HL-60/S4 treated with phorbol 12-myristate 13-acetate at 8.2 ng/mL for 4 days and 3 days (cell line): ENCODE data around the gene RPL3.

Experiments used
- in situ Hi-C: fragments of 300-500 bp; cut with MboI; formaldehyde crosslinking; loops from 2 replicates; pipeline ENCODE4 v1.15.0; 2022; ENCODE audit warnings: low sequenced_read_pairs

RPL3 gene

DNA sequence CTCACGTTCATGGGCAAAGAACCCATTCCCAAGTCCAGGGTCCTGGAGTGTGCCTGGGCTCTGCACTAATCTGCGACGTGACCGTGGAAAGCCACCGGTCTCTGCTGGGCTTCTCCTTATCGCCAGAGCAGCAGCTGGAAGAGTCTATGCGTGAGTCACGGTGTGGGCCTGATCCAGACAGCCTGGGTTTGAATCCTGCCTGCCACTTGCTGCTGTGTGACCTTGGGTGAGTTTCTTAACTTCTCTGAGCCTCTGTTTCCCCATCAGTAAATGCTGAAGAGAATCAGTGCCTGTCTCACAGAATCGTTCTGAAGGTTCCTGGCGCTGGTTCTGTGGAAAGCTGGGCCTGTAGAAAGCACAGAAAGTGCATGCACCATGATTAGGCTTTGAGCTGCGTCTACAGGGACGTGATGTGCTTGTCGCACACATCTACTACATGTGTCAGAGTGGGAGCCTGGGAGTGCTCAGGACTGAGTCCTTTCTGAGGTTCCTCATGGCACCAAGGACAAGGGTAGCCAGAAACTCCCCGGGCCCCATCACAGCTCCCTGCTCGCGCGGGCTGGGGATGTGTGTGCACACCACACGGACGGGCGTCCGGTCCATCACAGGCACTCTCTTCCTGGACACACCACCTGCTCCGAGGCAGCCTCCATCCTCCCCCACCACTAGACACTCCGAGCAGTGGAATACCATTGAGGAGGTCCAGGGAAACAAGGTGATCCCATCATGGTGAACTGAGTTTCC is 54.1 kb downstream of the RPL3 start:
- in situ Hi-C loops, result no loop called here

DNA sequence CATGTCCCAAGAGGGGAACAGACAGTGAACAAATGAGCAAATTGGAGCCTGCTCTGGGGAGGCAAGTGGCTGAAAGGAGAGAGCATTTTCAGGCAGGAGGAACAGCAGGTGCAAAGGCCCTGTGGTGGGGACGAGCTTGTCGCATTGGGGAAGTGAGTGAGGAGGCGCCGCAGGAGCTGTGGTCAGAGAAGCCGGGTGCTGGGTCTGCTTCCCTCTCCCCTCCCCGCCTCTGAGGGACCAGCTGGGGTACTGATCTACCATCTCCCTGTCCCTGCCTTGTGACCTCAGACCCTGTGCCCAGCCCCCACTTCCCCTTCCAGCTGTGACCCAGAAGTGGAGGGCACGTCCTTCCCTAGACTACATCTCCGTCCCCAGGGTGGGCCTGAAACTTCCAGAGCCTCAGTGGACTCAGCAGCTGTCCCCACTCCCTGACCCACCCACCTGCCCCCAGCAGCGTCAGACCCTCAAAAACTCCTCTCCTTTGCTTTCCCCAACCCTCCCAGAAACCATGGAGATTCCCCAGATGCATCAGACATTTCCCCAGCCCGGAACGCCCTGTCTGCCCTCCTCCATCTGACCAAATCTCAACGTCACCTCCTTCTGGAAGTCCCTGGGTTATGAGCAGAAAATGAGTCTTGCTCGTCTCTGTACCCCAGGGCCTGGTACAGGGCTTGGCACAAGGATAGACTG is 54.9 kb downstream of the RPL3 start:
- in situ Hi-C loops, result no loop called here

DNA sequence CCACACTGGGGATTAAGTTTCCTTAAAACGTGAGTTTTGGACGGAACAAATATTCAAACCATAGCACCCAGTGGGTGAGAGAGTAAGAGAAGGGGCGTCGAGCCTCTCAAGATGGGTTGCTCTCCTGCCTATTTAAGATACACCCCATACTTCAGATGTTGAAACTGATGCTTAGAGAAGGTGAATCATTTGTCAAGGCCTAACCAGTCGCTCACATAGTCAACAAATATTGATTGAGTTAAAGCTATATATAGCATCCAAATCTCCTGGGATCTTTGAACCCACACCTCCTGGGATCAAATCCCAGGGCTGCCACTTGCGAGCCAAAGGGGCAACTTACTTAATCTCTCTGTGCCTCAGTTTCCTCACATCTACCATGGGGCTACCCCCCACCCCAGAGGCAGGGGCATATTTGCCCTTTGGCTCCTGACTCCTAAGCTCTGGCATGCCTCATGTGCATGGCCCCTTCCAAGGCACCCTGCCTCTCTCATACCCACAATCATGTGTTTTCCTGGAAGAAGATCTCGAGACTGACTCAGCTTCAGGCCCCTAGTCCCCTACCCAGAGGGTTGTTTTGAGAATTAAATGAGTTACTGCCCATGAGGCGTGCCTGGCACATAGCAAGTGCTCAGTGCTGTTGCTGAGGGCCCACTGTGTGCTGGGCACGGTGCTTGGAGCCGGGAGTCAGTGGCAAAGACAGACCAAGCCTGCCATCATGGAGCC is 55.6 kb downstream of the RPL3 start:
- in situ Hi-C loops, result no loop called here
